H9 (cell line): ENCODE measurements around the gene KIAA1958. TPM values are rescaled to one million over a fixed set of nuclear protein-coding genes. Genes with fewer than 3 reads are reported as not detected.

Experiments used
- DNase-seq: peaks from one replicate; pipeline ENCODE4 v3.0.0-alpha.2; 2017
- H2AFZ ChIP-seq: one replicate; pipeline ENCODE4 v1.6.1; 2013; ENCODE audit warnings: mild to moderate bottlenecking, low read length, control low read depth, moderate library complexity
- H2AK5ac ChIP-seq: 2 replicates; pipeline ENCODE4 v1.6.1; 2013; ENCODE audit warnings: low read length, control low read depth, mixed read lengths; ENCODE audit not compliant: insufficient read length
- H2BK120ac ChIP-seq: one replicate; pipeline ENCODE4 v1.6.1; 2013; ENCODE audit warnings: low read depth, mild to moderate bottlenecking, low read length, control low read depth, inconsistent platforms; ENCODE audit not compliant: poor library complexity, severe bottlenecking
- H2BK12ac ChIP-seq: 2 replicates; pipeline ENCODE4 v1.6.1; 2013; ENCODE audit warnings: low read length, control low read depth, mixed read lengths, low read depth; ENCODE audit not compliant: insufficient read length
- H2BK15ac ChIP-seq: 2 replicates; pipeline ENCODE4 v1.6.1; 2013; ENCODE audit warnings: low read depth, low read length, control low read depth
- H2BK20ac ChIP-seq: one replicate; pipeline ENCODE4 v1.6.1; 2013; ENCODE audit warnings: low read depth, mild to moderate bottlenecking, low read length, control low read depth, inconsistent platforms; ENCODE audit not compliant: poor library complexity, severe bottlenecking
- H2BK5ac ChIP-seq: 2 replicates; pipeline ENCODE4 v1.6.1; 2013; ENCODE audit warnings: low read length, control low read depth, mixed read lengths; ENCODE audit not compliant: insufficient read length
- H3K14ac ChIP-seq: 2 replicates; pipeline ENCODE4 v1.6.1; 2013; ENCODE audit warnings: low read length, control low read depth; ENCODE audit not compliant: insufficient read depth
- H3K18ac ChIP-seq: 2 replicates; pipeline ENCODE4 v1.6.1; 2013; ENCODE audit warnings: low read depth, mild to moderate bottlenecking, mixed read lengths, low read length, control low read depth; ENCODE audit not compliant: insufficient read length
- H3K23ac ChIP-seq: 2 replicates; pipeline ENCODE4 v1.6.1; 2013; ENCODE audit warnings: low read length, control low read depth, mixed read lengths, low read depth; ENCODE audit not compliant: insufficient read length
- H3K23me2 ChIP-seq: 2 replicates; pipeline ENCODE4 v1.6.1; 2013; ENCODE audit warnings: low read depth, mild to moderate bottlenecking, mixed read lengths, low read length, control low read depth; ENCODE audit not compliant: insufficient read length, poor library complexity, severe bottlenecking
- H3K27ac ChIP-seq: 2 replicates; pipeline ENCODE4 v1.5.1; 2013; ENCODE audit warnings: low read length, control low read depth, mixed read lengths, low read depth; ENCODE audit not compliant: insufficient read length
- H3K27me3 ChIP-seq: 2 replicates; pipeline ENCODE4 v1.6.1; 2013; ENCODE audit warnings: low read length, control low read depth, inconsistent platforms; ENCODE audit not compliant: insufficient read depth
- H3K4ac ChIP-seq: 2 replicates; pipeline ENCODE4 v1.6.1; 2013; ENCODE audit warnings: low read depth, mild to moderate bottlenecking, control low read depth, inconsistent platforms, low read length, moderate library complexity
- H3K4me1 ChIP-seq: 2 replicates; pipeline ENCODE4 v1.6.1; 2013; ENCODE audit warnings: low read length, control low read depth, inconsistent platforms; ENCODE audit not compliant: insufficient read depth
- H3K4me2 ChIP-seq: 2 replicates; pipeline ENCODE4 v1.6.1; 2013; ENCODE audit warnings: low read length, control low read depth, mixed read lengths; ENCODE audit not compliant: insufficient read length, insufficient read depth
- H3K56ac ChIP-seq: 2 replicates; pipeline ENCODE4 v1.6.1; 2013; ENCODE audit warnings: low read depth, mild to moderate bottlenecking, mixed read lengths, low read length, control low read depth; ENCODE audit not compliant: insufficient read length
- H3K79me1 ChIP-seq: 2 replicates; pipeline ENCODE4 v1.6.1; 2013; ENCODE audit warnings: low read depth, mild to moderate bottlenecking, moderate library complexity, low read length, control low read depth, inconsistent platforms; ENCODE audit not compliant: insufficient read depth, poor library complexity, severe bottlenecking
- H3K79me2 ChIP-seq: 2 replicates; pipeline ENCODE4 v1.6.1; 2013; ENCODE audit warnings: low read length, control low read depth, inconsistent platforms; ENCODE audit not compliant: insufficient read depth
- H3K9ac ChIP-seq: 2 replicates; pipeline ENCODE4 v1.6.1; 2013; ENCODE audit warnings: low read length, control low read depth, mixed read lengths; ENCODE audit not compliant: insufficient read length; ENCODE audit errors: extremely low read depth
- H3K9me3 ChIP-seq: one replicate; pipeline ENCODE4 v1.6.1; 2013; ENCODE audit warnings: low read depth, low read length, inconsistent platforms; ENCODE audit not compliant: control insufficient read depth
- H3T11ph ChIP-seq: one replicate; pipeline ENCODE4 v1.6.1; 2013; ENCODE audit warnings: mild to moderate bottlenecking, low read length, control low read depth, inconsistent platforms
- H4K20me1 ChIP-seq: one replicate; pipeline ENCODE4 v1.6.1; 2013; ENCODE audit not compliant: control insufficient read depth, insufficient read length, insufficient read depth
- H4K5ac ChIP-seq: 2 replicates; pipeline ENCODE4 v1.6.1; 2013; ENCODE audit warnings: low read depth, mild to moderate bottlenecking, mixed read lengths, low read length, control low read depth; ENCODE audit not compliant: insufficient read length
- H4K8ac ChIP-seq: replicated peaks from 2 replicates; pipeline ENCODE4 v1.6.1; 2013; ENCODE audit warnings: low read length, control low read depth, mixed read lengths, low read depth; ENCODE audit not compliant: insufficient read length
- H4K91ac ChIP-seq: 2 replicates; pipeline ENCODE4 v1.6.1; 2013; ENCODE audit warnings: low read depth, mild to moderate bottlenecking, moderate library complexity, mixed read lengths, low read length, control low read depth; ENCODE audit not compliant: insufficient read length
- H3K27ac Mint-ChIP-seq, 3 experiments: 2 replicates in 2 of 3; 3 replicates in 1 of 3; pipeline ENCODE4 v1.8.0; 2020 to 2021; ENCODE audit warnings: mixed read lengths in 3 of 3, mild to moderate bottlenecking in 1 of 3, moderate library complexity in 1 of 3
- H3K27me3 Mint-ChIP-seq: 2 replicates; pipeline ENCODE4 v1.8.0; 2021; ENCODE audit warnings: low read depth, mild to moderate bottlenecking, moderate library complexity, mixed read lengths
- H3K36me3 Mint-ChIP-seq, 3 experiments: 2 replicates in 2 of 3; 3 replicates in 1 of 3; pipeline ENCODE4 v1.8.0; 2020 to 2021; ENCODE audit warnings: low read depth in 3 of 3, mixed read lengths in 3 of 3; ENCODE audit not compliant: insufficient read depth in 1 of 3
- H3K4me1 Mint-ChIP-seq, 2 experiments: 2 replicates each; pipeline ENCODE4 v1.8.0; 2020; ENCODE audit warnings: mixed read lengths in 2 of 2
- H3K4me3 Mint-ChIP-seq, 2 experiments: 2 replicates in 1 of 2; 3 replicates in 1 of 2; pipeline ENCODE4 v1.8.0; 2020 to 2021; ENCODE audit warnings: mild to moderate bottlenecking in 2 of 2, mixed read lengths in 2 of 2, moderate library complexity in 1 of 2
- H3K9me3 Mint-ChIP-seq, 2 experiments: 2 replicates in 1 of 2; 3 replicates in 1 of 2; pipeline ENCODE4 v1.8.0; 2020; ENCODE audit warnings: mild to moderate bottlenecking in 2 of 2, mixed read lengths in 2 of 2, moderate library complexity in 1 of 2
- CTCF ChIP-seq: fragments of 200-600 bp; sonication (generic); conservative IDR thresholded peaks from 3 replicates; pipeline ENCODE4 v1.8.0; 2021; ENCODE audit warnings: antibody characterized with exemption, mild to moderate bottlenecking
- WGBS: extraction: QIAGEN DNeasy Blood & Tissue Kit; methylation state at CpG from one replicate; pipeline ENCODE4 v1.1.7; 2013; ENCODE audit warnings: missing lambda C conversion rate, low lambda C conversion rate, mixed read lengths; ENCODE audit not compliant: insufficient read length; ENCODE audit errors: extremely low coverage; 5-methylcytosine and 5-hydroxymethylcytosine counted together
- total RNA-seq: library from RNA; stranded (reverse); gene quantifications from 2 replicates; pipeline ENCODE4 v1.2.1, GENCODE V29; 2021

The KIAA1958 gene
- total RNA-seq, 1 experiment from 2014 or later = 34.0 TPM

DNA sequence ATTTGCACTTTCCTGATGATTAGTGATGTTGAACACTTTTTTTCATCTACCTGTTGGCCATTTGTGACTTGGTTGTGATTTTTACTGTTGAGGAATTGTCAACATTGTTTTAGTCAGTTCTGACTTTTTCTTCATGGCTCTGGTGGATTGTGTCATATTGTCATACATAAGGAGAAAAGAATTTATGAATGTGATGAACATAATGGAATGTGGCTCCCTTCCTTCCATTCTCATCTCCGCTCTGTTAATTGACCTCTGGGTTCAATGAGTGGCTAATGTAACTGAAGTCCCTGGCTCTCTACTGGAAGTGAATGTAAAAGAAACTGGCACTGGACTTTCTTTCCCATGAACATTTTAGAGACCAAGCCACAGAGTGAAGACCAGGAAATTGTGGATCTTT is 49.2 kb downstream of the KIAA1958 start:
- Histone ChIP-seq H3K4ac (no peak overlapping the region), H3K56ac (no peak overlapping the region), H3K27ac (no peak overlapping the region), H2BK120ac (no peak overlapping the region), H3K79me1 (peaks cover 4% of the 10 kb centered on the region), H3K23me2 (no peaks in the 10 kb centered on the region), H3K79me2 (no peaks in the 10 kb centered on the region; the same call in 1 of the 2 replicates), H3K18ac (no peak overlapping the region), H4K91ac (no peak overlapping the region), H2BK20ac (no peak overlapping the region), H3K23ac (no peak overlapping the region), H3K4me2 (no peak overlapping the region), H3K4me1 (0 out of 2 replicates have a peak, but pooled peaks cover 2% of the 10 kb centered on the region), H3K27me3 (no peaks in the 10 kb centered on the region), H3T11ph (no peak overlapping the region), H2BK5ac (no peak overlapping the region), H2AK5ac (no peak overlapping the region), H3K14ac (no peak overlapping the region), H4K8ac (no peak overlapping the region), H2BK12ac (no peak overlapping the region), H4K5ac (no peak overlapping the region), H3K9ac (no peak overlapping the region), H4K20me1 (no peaks in the 10 kb centered on the region), H2AFZ (no peak overlapping the region), H3K9me3 (no peaks in the 10 kb centered on the region), H2BK15ac (no peak overlapping the region)
- no peak for TF ChIP-seq CTCF
- H3K4me1 Mint-ChIP-seq = peaks cover 14 to 23% of the 10 kb centered on the region in 2 experiments
- no peak for DNase-seq
- H3K36me3 Mint-ChIP-seq = peaks cover 7 to 8% (median 7%) of the 10 kb centered on the region in 3 experiments
- H3K9me3 Mint-ChIP-seq = no peaks in the 10 kb centered on the region
- peak overlapping the region in 1 of 3 experiments; percentile 64; a peak in 2 of 7 replicates for H3K27ac Mint-ChIP-seq
- no CpG with 5 or more reads among the region's 1 CpG for WGBS
- H3K27me3 Mint-ChIP-seq = no peaks in the 10 kb centered on the region
- H3K4me3 Mint-ChIP-seq = no peak overlapping the region
